Measurements from ENCODE around the gene NFATC3.

Gene NFATC3

DNA sequence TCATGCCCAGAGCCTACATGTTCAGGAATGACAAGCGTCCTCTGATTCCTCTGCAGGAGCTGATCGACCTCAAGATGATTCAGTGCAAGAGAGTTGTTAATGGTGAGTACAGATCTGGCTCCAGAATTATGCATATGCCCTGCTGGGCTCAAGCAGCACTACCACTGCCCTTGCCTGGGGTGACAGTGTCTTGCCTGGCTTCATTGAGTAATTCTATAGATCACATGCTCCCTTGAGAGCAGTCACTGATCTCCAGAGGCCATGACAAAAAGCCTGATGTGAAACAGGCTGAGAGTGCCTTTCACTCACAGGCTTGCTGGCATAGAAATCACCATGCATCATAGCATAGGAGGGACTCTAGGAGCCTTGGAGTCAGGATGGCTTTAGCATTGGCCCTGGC is 35.7 kb upstream of the NFATC3 start:
- H3K4me3 ChIP-seq (ENCODE audit: low read depth, low read length): no peak overlapping the region
- DNase-seq (ENCODE audit: low read depth): no peak
- TF ChIP-seq, protein P1, sequence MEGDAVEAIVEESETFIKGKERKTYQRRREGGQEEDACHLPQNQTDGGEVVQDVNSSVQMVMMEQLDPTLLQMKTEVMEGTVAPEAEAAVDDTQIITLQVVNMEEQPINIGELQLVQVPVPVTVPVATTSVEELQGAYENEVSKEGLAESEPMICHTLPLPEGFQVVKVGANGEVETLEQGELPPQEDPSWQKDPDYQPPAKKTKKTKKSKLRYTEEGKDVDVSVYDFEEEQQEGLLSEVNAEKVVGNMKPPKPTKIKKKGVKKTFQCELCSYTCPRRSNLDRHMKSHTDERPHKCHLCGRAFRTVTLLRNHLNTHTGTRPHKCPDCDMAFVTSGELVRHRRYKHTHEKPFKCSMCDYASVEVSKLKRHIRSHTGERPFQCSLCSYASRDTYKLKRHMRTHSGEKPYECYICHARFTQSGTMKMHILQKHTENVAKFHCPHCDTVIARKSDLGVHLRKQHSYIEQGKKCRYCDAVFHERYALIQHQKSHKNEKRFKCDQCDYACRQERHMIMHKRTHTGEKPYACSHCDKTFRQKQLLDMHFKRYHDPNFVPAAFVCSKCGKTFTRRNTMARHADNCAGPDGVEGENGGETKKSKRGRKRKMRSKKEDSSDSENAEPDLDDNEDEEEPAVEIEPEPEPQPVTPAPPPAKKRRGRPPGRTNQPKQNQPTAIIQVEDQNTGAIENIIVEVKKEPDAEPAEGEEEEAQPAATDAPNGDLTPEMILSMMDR (IDR thresholded peaks at IDR 0.05; ENCODE audit: low read depth, low read length, missing control alignments): no peak

DNA sequence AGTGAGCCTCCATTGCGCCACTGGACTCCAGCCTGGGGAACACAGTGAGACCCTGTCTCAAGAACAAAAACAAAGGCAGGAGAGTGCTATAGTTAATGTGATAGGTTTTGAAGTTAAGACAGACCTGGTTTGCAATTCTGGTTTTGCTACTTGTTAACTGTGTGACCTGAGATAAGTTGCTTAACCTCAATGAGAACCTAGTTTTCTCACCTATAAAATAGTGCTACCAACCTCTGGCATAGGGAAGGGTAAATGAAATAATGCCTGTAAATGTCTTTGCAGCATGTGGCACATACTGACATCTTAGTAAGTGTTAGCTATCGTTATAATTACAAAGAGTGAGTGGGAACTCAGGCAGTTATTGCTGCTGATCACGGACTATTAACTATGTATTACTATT is 29.8 kb upstream of the NFATC3 start:
- H3K4me3 ChIP-seq (ENCODE audit: low read depth, low read length): no peak overlapping the region
- DNase-seq (ENCODE audit: low read depth): no peak
- TF ChIP-seq, protein P1 (IDR thresholded peaks at IDR 0.05; ENCODE audit: low read depth, low read length, missing control alignments): no peak

- TF ChIP-seq, protein P1 (IDR thresholded peaks at IDR 0.05; ENCODE audit: low read depth, low read length, missing control alignments): no peak
- H3K4me3 ChIP-seq (ENCODE audit: low read depth, low read length): no peak overlapping the region
- no peak for DNase-seq (ENCODE audit: low read depth)
These were observed 25.4 kb upstream of the NFATC3 start for GRCh38 chr16:68059804-68060203.

DNA sequence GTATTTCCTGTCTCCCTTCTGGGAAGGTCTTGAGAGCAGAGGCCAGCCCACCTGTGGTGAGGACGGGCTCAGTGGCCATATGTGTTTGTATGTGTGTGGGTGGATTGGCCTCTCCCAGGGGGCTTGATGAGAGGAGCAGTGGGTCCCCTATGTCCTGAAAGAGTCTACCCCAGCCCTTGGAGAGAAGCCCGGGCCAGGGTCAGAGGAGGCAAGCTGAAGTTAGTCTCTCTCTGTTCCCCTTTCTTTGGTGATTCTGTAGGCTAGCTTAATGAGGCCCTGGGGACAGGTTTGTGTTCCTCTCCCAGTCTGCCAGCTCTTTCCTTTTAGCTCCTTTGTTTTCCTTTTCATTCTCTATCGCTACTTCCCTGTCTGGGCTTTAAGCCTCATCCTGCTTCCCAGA is 23.8 kb upstream of the NFATC3 start:
- DNase-seq (ENCODE audit: low read depth): no peak
- TF ChIP-seq, protein P1 (IDR thresholded peaks at IDR 0.05; ENCODE audit: low read depth, low read length, missing control alignments): no peak
- H3K4me3 ChIP-seq (ENCODE audit: low read depth, low read length): no peak overlapping the region

GRCh38 chr16:68062910-68063393 is 22.2 kb upstream of the NFATC3 start:
- no peak overlapping the region for H3K4me3 ChIP-seq (ENCODE audit: low read depth, low read length)
- TF ChIP-seq, protein P1 (IDR thresholded peaks at IDR 0.05; ENCODE audit: low read depth, low read length, missing control alignments): no peak
- DNase-seq (ENCODE audit: low read depth): no peak

- TF ChIP-seq, protein P1 (IDR thresholded peaks at IDR 0.05; ENCODE audit: low read depth, low read length, missing control alignments): peak; percentile 92
- no peak for DNase-seq (ENCODE audit: low read depth)
These were observed 20.3 kb upstream of the NFATC3 start for GRCh38 chr16:68064791-68065365.

DNA sequence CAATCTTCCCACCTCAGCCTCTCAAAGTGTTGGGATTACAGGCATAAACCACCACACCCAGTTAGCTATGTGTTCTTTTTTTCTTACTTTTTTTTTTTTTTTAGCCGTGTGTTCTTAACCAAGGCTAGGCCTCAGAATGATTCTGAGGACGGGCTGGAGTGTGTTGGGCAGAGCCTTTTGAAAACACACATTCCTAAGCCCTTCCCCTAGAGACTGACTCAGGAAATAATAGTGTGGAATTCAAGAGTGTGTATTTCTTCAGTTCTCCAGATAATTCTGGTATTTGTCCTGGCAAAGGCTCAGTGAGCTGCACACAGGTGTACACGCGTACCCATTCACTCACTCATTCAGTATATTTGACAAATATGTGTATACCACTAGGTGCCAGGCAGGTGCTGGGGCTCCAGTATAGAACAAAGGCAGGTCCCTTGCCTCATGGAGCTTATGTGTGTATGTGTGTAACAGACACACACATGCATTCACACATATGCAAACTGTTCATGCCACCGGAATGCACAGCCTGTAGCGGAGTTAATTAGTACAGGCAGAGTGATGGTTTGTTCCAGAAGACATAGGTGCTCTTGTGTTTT is 19.4 kb upstream of the NFATC3 start:
- no peak overlapping the region for H3K4me3 ChIP-seq (ENCODE audit: low read depth, low read length)
- TF ChIP-seq, protein P1 (IDR thresholded peaks at IDR 0.05; ENCODE audit: low read depth, low read length, missing control alignments): no peak
- no peak for DNase-seq (ENCODE audit: low read depth)

More at GRCh38 chr16:68064791-68065365, 20.3 kb upstream of the NFATC3 start:
- no peak overlapping the region for H3K4me3 ChIP-seq (ENCODE audit: low read depth, low read length)
